Mammary epithelial cell (primary cell): Measurements from ENCODE around the gene RMDN3.

Experiments
- CTCF ChIP-seq, 2 donors: IDR thresholded peaks in 1 of 2; conservative IDR thresholded peaks in 1 of 2; 2 replicates each; pipeline ENCODE4 v1.5.1; 2011 to 2012; ENCODE audit warnings: inconsistent platforms in 2 of 2, low read length in 2 of 2, mild to moderate bottlenecking in 2 of 2, control low read depth in 1 of 2, low read depth in 1 of 2; ENCODE audit not compliant: insufficient read depth in 1 of 2; ENCODE audit errors: extremely low read depth in 1 of 2
- EZH2 ChIP-seq: IDR thresholded peaks from 2 replicates; pipeline ENCODE4 v1.6.1; 2012; ENCODE audit warnings: low read length, inconsistent platforms, borderline replicate concordance

DNA sequence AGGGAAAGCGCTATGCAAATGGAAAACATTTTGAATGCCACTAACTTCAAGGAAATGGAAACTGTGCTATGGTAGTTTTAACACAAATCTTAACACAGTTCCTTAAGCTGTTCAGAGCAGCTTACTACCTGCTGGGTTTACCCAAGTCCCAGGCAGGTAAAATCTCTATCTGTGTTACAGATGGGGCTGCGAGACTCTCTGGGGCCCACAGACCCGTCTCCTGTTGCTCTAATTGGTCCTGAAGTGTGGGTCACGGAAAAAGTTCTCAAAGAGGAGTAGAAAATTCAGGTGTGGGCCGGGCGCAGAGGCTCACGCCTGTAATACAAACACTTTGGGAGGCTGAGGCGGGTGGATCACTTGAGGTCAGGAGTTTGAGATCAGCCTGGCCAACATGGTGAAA, 34.9 kb upstream of the RMDN3 start:
- TF ChIP-seq CTCF (conservative IDR thresholded peaks at IDR 0.05 in 1 of 2, IDR thresholded peaks at IDR 0.05 in 1 of 2; ENCODE audit: extremely low read depth in 1 of 2, insufficient read depth in 1 of 2, low read depth in 1 of 2, low read length in 2 of 2) (no peak), EZH2 (no peak)
